Fibroblast of villous mesenchyme (primary cell): ENCODE results near the gene ATE1. TPM values are rescaled to one million over a fixed set of nuclear protein-coding genes. Genes with fewer than 3 reads are reported as not detected.
"Not testable (repeated sequence)": the region's sequence is repeated elsewhere in the genome, so short reads cannot be mapped to it uniquely, and the experiment has no call there.

ENCODE experiments used
- DNase-seq: peaks from one replicate; pipeline ENCODE4 v3.0.0-alpha.2; 2010; ENCODE audit warnings: low read depth
- H3K4me3 ChIP-seq: 2 replicates; pipeline ENCODE4 v1.5.1; 2011; ENCODE audit warnings: low read depth, mild to moderate bottlenecking, low read length
- CTCF ChIP-seq: IDR thresholded peaks from 2 replicates; pipeline ENCODE4 v1.5.1; 2012; ENCODE audit warnings: low read depth, mild to moderate bottlenecking, low read length; ENCODE audit not compliant: insufficient read depth
- total RNA-seq: library from RNA; depleted of rRNA; stranded (reverse); fragments of >200 nt; gene quantifications from 2 replicates; pipeline ENCODE4 v1.2.3, GENCODE V29; 2012

ATE1 gene
- total RNA-seq, 1 donor: 33.2 TPM

DNA sequence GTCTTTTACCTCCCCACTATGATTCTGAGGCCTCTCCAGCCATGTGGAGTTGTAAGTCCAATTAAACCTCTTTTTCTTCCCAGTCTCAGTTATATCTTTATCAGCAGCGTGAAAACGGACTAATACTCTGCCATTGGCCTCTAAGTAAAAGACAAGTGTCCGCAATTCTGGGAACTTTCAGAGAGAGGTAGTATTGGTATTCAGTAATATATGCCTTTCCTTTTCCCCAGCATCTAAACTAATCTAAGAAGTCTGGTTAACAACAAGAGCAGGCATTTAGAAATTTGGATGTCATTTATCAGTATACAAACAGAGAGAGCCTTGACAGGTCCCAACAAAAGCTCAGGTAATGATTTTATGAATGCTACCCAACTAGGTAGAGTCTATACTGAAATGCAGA lies 95.2 kb downstream of the ATE1 start:
- no peak for DNase-seq
- H3K4me3 ChIP-seq: no peak overlapping the region
- no peak for TF ChIP-seq CTCF

DNA sequence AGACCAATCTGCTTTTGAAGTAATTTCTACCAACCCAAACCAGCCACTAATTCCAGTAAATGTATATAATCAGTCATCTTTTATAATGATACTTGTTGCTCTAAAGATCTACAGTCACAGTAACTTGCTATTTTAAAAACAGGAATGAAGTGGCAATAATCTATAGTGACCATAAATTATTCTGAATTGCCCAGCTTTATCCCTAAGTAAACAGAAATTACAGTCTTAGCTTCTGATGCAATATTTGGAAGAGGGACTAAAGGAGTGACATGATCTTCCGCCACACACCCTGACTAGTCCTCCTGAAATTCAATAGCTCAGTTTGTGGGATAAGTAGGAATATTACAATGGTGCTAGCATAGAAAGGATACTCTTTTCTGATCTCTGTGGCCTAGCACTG lies 96.1 kb downstream of the ATE1 start:
- no peak overlapping the region for H3K4me3 ChIP-seq
- peak; percentile 50 for DNase-seq
- TF ChIP-seq CTCF: no peak

DNA sequence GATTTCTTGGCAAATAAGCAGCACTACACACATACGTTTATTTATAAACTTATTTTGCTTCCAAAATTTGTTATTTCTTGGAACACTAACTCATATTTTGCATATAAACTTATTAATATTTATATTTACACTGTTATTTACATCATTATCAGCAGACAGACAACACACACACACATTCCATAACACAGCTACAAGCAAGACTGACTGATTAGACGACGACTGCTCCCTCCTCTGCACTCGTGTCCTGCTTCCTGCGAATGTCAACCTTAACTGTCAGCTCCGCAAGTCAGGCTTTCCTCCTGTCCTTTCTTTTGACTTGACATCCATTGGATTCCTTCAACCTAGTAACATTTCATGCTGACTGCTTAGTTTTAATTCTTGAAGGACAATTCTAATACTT lies 96.6 kb downstream of the ATE1 start:
- no peak overlapping the region for H3K4me3 ChIP-seq
- TF ChIP-seq CTCF: no peak

DNA sequence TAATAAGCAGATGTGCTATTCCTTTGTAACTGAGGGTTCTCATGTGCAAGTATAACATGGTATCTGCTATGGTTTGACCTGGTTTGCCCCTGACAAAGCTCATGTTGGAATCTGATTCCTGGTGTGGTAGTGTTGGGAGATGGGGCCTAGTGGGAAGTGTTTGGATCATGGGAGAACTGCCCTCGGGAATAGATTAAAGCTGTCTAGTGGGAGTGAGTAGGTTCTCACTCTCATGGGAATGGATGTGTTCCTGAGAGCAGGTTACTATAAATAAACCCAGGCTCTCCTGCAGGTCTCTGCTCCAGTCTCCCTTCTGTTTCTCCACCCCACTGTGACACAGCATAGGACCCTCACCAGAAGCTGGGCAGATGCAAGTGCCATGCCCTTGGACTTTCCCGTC lies 97.7 kb downstream of the ATE1 start:
- DNase-seq: no peak
- no peak overlapping the region for H3K4me3 ChIP-seq
- no peak for TF ChIP-seq CTCF

More for the DNA sequence above, 96.6 kb downstream of the ATE1 start:
- DNase-seq: no peak

GRCh38 chr10:121828045-121828444 lies 99.8 kb downstream of the ATE1 start:
- no peak for DNase-seq
- TF ChIP-seq CTCF: no peak
- no peak overlapping the region for H3K4me3 ChIP-seq

DNA sequence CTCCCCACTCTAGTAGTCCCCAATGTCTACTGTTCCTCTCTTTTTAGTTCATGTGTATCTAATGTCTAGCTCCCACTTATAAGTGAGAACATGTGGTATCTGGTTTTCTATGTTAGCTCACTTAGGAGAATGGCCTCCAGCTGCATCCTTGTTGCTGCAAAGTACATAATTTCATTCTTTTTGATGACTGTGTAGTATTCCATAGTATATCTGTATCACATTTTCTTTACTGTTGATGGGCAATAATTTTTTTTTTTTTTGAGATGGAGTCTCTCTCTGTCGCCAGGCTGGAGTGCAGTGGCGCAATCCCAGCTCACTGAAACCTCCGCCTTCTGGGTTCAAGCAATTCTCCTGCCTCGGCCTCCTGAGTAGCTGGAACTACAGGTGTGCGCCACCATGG lies 101.1 kb downstream of the ATE1 start:
- H3K4me3 ChIP-seq, DNase-seq: not testable (repeated sequence)

DNA sequence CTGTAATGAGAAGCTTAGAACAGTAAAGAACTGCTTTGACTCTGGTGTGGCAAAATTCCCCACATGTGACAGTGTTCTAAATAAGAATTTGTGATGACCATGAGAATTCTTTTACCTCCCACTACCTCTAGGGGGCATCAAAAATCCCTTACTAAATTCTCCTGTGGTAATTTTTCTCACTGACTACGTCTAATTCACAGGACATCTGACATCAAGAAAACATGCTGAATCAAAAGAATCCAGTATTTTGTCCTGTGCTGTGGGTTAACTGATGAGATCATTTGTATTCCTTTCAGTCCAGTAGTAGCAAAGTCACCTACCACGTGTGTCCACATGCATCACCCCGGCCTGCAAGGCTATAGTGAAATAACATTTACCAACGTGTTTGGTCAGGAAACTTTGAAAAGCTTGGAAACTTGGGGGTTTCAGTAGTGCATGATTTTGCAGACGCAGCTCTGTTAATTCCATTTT lies 103.8 kb downstream of the ATE1 start:
- no peak overlapping the region for H3K4me3 ChIP-seq
- TF ChIP-seq CTCF: peak; percentile 80
- peak; percentile 49 for DNase-seq
